Prostate gland (tissue), 2 donors: ENCODE results near the gene ABO. TPM values are rescaled to one million over a fixed set of nuclear protein-coding genes. Genes with fewer than 3 reads are reported as not detected.
"Not testable (repeated sequence)": the region's sequence is repeated elsewhere in the genome, so short reads cannot be mapped to it uniquely, and the experiment has no call there.

Experiments
- DNase-seq: peaks from one replicate; pipeline ENCODE4 v3.0.0-alpha.2; 2019; ENCODE audit warnings: low spot score
- H3K27ac ChIP-seq, 2 donors: fragments of 200-600 bp; sonication (generic); 2 replicates each; pipeline ENCODE4 v1.5.1; 2017 to 2019
- H3K27me3 ChIP-seq: fragments of 200-600 bp; sonication (generic); replicated peaks from 2 replicates; pipeline ENCODE4 v1.5.1; 2019; ENCODE audit not compliant: insufficient read depth
- H3K36me3 ChIP-seq, 2 donors: fragments of 200-600 bp; sonication (generic); 1 replicate in 1 of 2; 2 replicates in 1 of 2; pipeline versions ENCODE4 v1.5.1 to v1.8.1; 2017 to 2019
- H3K4me1 ChIP-seq: fragments of 200-600 bp; sonication (generic); replicated peaks from 2 replicates; pipeline ENCODE4 v1.5.1; 2019
- H3K4me3 ChIP-seq, 2 donors: fragments of 200-600 bp; sonication (generic); 2 replicates each; pipeline ENCODE4 v1.5.1; 2017 to 2019
- H3K9me3 ChIP-seq: fragments of 200-600 bp; sonication (generic); 2 replicates; pipeline ENCODE4 v1.5.1; 2017
- CTCF ChIP-seq, 4 experiments: fragments of 200-600 bp in 2 of 4; fragments of 450-650 bp in 2 of 4; sonication (generic) in 2 of 4; IDR thresholded peaks; 1 replicate in 3 of 4; 2 replicates in 1 of 4; pipeline ENCODE4 v1.5.1; 2016 to 2019; ENCODE audit warnings: antibody characterized with exemption in 4 of 4, mild to moderate bottlenecking in 2 of 4, moderate library complexity in 2 of 4
- POLR2A ChIP-seq: fragments of 450-650 bp; IDR thresholded peaks from one replicate; pipeline ENCODE4 v1.6.1; 2016; ENCODE audit warnings: antibody characterized with exemption, mild to moderate bottlenecking
- POLR2AphosphoS5 ChIP-seq: sonication (generic); formaldehyde crosslinking; IDR thresholded peaks from one replicate; pipeline ENCODE4 v1.6.1; 2017; ENCODE audit warnings: antibody characterized with exemption
- WGBS: methylation state at CpG from one replicate; pipeline ENCODE4 v1.1.5; 2018; 5-methylcytosine and 5-hydroxymethylcytosine counted together
- intact Hi-C: fragments of 100-400 bp; cut with DNase I; formaldehyde crosslinking; loops from one replicate; pipeline ENCODE4 v1.14.2; 2022
- total RNA-seq, 2 donors: library from RNA; depleted of rRNA; stranded (reverse); fragments of >200 nt; gene quantifications; one replicate each; pipeline ENCODE4 v1.1.0, GENCODE V29; 2016

Gene ABO
- total RNA-seq, 2 donors from 2014 or later = 3.5 to 14.8 TPM

GRCh38 chr9:133227242-133227860 lies 47.6 kb downstream of the ABO start:
- Histone ChIP-seq H3K36me3 (no peaks in the 10 kb centered on the region), H3K9me3 (no peaks in the 10 kb centered on the region), H3K27me3 (no peaks in the 10 kb centered on the region), H3K4me3 (no peak overlapping the region), H3K4me1 (no peaks in the 10 kb centered on the region), H3K27ac (no peak overlapping the region)
- DNase-seq = no peak
- WGBS = 87% methylated on average over 11 of the region's 11 CpGs
- TF ChIP-seq POLR2AphosphoS5 (no peak), POLR2A (no peak), CTCF (IDR thresholded peaks at IDR 0.05) (no peak)
- intact Hi-C loops = no loop called here

- Histone ChIP-seq H3K27me3 (no peaks in the 10 kb centered on the region), H3K27ac (no peak overlapping the region), H3K4me3 (no peak overlapping the region), H3K4me1 (no peaks in the 10 kb centered on the region), H3K36me3 (no peaks in the 10 kb centered on the region), H3K9me3 (no peaks in the 10 kb centered on the region)
- no peak for DNase-seq
- WGBS = 84% methylated on average over 25 of the region's 25 CpGs
- intact Hi-C loops = no loop called here
- TF ChIP-seq CTCF (IDR thresholded peaks at IDR 0.05) (no peak), POLR2AphosphoS5 (no peak), POLR2A (no peak)
These were observed 48.5 kb downstream of the ABO start for GRCh38 chr9:133226219-133227171.

DNA sequence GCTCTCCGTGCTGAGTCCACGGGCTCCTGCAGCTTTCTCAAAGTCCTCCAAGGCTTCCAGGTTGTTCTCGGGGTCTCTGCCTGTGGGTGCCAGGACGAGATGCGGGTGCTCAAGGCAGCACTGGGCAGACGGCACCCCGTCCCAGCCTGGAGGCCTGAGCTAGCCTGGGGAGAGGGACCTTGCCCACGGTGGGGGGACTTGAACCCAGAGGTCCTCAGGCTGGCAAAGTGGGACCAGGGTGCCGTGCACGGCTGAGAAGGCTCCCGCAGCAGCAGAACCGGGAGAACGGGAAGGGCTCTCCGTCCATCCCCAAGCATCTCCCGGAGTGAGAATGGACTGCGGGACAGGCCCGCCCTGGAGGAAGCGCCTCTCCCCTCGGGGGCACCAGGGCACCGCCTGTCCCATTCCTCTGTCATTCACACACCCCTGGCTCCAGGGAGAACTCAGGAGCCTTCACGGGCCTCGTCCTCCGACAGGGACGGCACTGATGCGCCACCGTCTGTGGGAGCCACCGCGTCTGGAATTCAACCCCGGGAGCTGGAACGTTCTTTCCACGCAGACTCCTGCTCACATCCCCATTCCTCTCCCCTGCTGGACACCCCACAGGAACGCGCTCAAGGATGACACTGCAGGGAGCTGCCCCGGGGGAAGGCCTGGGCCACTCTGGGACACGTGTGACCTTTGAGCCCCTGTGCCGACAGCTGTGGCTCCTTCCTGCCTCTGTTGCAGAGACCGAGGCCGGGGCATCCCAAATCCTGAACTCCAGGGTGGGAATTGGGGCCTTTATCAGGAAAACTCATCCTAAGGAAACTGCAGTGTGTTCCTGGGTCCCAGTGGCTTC lies 49.6 kb downstream of the ABO start:
- no peak for DNase-seq
- no peak for TF ChIP-seq POLR2A
- TF ChIP-seq POLR2AphosphoS5 = no peak
- TF ChIP-seq CTCF (IDR thresholded peaks at IDR 0.05) = no peak
- no peaks in the 10 kb centered on the region for H3K27me3 ChIP-seq
- WGBS = 81% methylated on average over 37 of the region's 38 CpGs
- no peaks in the 10 kb centered on the region for H3K36me3 ChIP-seq
- no peak overlapping the region for H3K27ac ChIP-seq
- H3K4me1 ChIP-seq = no peaks in the 10 kb centered on the region
- intact Hi-C loops = no loop called here
- H3K9me3 ChIP-seq = no peaks in the 10 kb centered on the region
- H3K4me3 ChIP-seq = no peak overlapping the region

DNA sequence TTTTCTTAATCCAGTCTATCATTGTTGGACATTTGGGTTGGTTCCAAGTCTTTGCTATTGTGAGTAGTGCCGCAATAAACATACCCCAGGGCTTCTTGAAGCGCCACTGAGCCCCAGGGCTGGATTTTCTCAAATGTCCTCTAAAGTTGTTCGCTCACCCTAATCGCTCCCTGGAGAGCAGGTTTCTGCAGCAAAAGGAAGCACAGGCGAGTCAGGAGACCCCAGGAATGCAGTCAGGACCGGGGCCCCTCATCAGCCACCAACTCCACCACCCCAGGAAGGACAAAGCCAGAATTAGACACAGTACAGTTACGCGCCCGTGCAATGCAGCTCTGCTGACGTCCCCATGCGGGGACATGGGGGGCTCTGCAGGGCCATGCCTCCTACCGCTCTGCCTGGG lies 50.2 kb downstream of the ABO start:
- Histone ChIP-seq H3K4me3 (no peak overlapping the region), H3K27ac (no peak overlapping the region), H3K36me3 (no peaks in the 10 kb centered on the region), H3K9me3 (no peaks in the 10 kb centered on the region), H3K4me1 (no peaks in the 10 kb centered on the region), H3K27me3 (no peaks in the 10 kb centered on the region)
- DNase-seq = no peak
- TF ChIP-seq POLR2A = no peak
- no peak for TF ChIP-seq CTCF (IDR thresholded peaks at IDR 0.05)
- no peak for TF ChIP-seq POLR2AphosphoS5
- 82% methylated on average over 7 of the region's 12 CpGs for WGBS
- intact Hi-C loops = no loop called here

- H3K36me3 ChIP-seq, H3K27ac ChIP-seq, H3K9me3 ChIP-seq, intact Hi-C loops, H3K4me3 ChIP-seq, DNase-seq, H3K4me1 ChIP-seq, H3K27me3 ChIP-seq: not testable (repeated sequence)
- WGBS = 45% methylated on average over 13 of the region's 13 CpGs
These were observed 51.7 kb downstream of the ABO start for GRCh38 chr9:133223159-133223756.

DNA sequence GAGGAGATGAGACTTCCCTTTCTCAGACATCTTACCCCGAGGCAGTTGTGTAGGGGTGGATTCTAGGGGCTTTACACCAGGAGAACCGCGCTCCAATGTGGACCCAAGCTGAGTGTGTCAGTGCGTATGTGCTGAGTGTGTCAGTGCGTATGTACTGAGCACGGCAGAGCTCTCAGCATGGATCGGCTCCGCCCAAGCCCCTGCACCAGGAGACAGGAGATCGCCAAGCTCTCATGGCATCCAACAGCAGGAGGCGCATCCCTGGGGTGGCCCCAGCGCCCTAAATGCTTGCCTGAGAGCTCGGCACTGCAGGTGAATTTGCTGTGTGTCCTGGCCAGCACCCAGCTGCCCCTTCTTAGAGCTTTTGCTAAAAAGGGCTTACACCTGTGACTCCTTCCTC lies 53.0 kb downstream of the ABO start:
- H3K4me3 ChIP-seq, H3K9me3 ChIP-seq, H3K4me1 ChIP-seq, DNase-seq, H3K27me3 ChIP-seq, H3K27ac ChIP-seq, H3K36me3 ChIP-seq, intact Hi-C loops: not testable (repeated sequence)
- WGBS = 63% methylated on average over 12 of the region's 12 CpGs
